ENCODE results near the gene BHLHA15. TPM values are rescaled to one million over a fixed set of nuclear protein-coding genes. Genes with fewer than 3 reads are reported as not detected.

BHLHA15 gene
- total RNA-seq, 8 experiments from 2014 or later = 0.43 to 1.3 (median 0.50) TPM; not detected in 3

DNA sequence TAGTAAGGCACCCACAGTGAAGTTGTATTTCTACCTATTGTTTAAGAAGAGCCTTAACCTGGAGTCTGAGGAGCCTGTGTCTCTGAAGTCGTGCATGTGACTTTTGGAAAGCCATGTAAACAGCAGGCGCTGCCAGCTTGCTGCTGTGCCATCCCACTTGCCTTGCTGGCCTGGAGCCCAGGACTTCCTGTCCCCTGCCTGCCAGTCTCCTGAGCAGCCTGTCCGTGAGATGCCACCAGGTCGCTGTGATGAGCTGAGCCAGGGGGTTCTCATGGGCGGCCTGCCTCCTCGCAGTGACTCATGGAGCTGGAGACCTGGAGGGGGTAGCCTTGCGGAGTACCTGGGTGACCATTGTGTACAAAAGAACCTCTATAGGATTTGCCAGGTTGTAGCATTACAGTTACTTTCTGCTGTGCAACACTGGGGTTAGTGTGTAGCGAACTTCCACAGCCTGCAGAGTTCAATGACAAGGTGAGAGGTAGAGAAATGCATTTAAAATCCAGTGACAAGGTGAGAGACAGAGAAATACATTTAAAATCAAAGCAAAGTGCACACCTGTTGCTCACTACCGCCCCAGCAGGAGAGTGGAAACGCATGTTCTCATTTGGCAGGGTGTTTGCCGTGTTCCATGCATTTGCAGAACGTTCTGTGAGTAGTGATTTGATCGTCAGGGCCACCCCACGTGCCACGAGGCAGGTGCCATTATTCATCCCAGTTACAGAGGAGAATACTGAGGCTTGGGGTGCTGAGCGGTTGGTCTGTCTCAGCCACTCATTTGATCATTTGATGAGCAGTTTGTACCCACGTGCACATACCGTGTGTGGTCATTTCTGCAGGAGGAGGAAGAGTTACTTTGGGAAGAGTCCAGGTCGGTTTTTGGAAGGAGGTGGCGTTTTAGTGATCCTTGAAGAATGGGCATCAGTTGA is 36.6 kb upstream of the BHLHA15 start:
- no peak for ATAC-seq (replicated peaks in 6 of 8)
- H3K27ac ChIP-seq = no peak overlapping the region
- in situ Hi-C loops (cut with MboI; ENCODE audit: low pct_unique_long_range_greater_than_20kb in 2 of 9, low sequenced_read_pairs in 9 of 9, unreplicated experiment in 9 of 9) = loop anchor here in 3 of 9 experiments (25.0 kb wide), 1 partner anchor 162 kb away; no protein-coding TSS in a partner anchor
- 78 to 100% (median 96%) methylated on average over 1 to 16 of the region's 20 CpGs; no CpG with 5 or more reads in 1 of the 10 experiments for WGBS, 10 experiments
- H3K4me1 ChIP-seq (replicated peaks in 1 of 2) = peaks cover 0 to 6% of the 10 kb centered on the region in 2 donors
- no peak overlapping the region for H3K4me3 ChIP-seq

DNA sequence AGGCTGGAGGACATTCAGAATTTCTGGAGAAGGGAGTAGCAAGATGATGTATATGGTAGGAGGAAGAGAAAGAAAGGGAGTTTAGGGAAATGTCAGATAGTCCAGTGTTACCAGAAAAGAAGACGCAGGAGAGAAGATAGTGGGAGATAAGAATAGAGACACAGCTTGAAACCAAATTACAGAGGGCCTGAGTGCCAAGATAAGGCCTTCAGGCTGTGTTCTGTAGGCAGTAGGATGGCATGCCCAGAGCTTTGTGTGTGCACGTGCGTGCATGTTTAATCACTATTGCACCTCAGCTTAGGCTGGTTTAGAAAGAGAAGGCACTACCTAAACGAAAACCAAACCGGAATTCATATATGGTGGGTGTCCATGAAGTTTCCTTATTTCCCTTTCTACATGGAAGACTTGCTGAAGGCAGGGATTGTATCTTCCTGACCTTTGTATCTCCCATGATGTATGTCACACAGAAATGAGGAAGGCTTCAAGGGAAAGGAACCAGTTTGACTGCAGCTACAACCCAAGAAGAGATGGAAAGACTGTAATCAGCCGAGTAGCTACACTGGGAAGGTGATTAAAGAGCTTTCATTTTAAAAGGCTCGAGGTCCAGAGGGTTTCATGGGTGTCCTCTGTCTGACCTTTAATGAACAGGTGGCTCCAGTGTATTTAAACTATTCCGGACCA is 35.8 kb upstream of the BHLHA15 start:
- H3K4me3 ChIP-seq = no peak overlapping the region
- in situ Hi-C loops (cut with MboI; ENCODE audit: low pct_unique_long_range_greater_than_20kb in 2 of 9, low sequenced_read_pairs in 9 of 9, unreplicated experiment in 9 of 9) = no loop called here
- 82 to 100% (median 93%) methylated on average over 1 to 8 of the region's 8 CpGs for WGBS, 10 experiments
- no peak overlapping the region for H3K27ac ChIP-seq
- H3K4me1 ChIP-seq (replicated peaks in 1 of 2) = peaks cover 0 to 4% of the 10 kb centered on the region in 2 donors
- ATAC-seq (replicated peaks in 6 of 8) = no peak

DNA sequence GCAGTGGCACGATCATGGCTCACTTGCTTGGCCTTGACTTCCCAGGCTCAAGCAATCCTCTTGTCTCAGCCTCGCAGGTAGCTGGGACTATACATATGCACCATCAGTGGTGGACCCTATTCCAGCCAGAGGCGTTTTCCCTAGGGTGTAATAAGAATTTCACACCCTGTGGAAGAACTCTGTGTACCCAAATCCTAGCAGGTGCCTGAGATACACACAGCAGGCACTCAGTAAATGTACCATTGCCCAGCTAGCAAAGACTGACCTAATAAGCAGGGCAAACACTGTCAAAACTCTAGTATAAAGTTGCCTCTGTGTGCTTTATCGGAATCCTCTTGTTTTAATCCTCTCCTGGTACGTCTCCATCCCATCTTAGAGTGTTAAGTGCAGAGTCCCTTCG is 33.7 kb upstream of the BHLHA15 start:
- no peak for ATAC-seq (replicated peaks in 6 of 8)
- H3K4me3 ChIP-seq = no peak overlapping the region
- H3K27ac ChIP-seq = no peak overlapping the region
- 67 to 100% (median 100%) methylated on average over 1 to 5 of the region's 6 CpGs; no CpG with 5 or more reads in 2 of the 10 experiments for WGBS, 10 experiments
- no peaks in the 10 kb centered on the region for H3K4me1 ChIP-seq (replicated peaks in 1 of 2)
- in situ Hi-C loops (cut with MboI; ENCODE audit: low pct_unique_long_range_greater_than_20kb in 2 of 9, low sequenced_read_pairs in 9 of 9, unreplicated experiment in 9 of 9) = no loop called here

DNA sequence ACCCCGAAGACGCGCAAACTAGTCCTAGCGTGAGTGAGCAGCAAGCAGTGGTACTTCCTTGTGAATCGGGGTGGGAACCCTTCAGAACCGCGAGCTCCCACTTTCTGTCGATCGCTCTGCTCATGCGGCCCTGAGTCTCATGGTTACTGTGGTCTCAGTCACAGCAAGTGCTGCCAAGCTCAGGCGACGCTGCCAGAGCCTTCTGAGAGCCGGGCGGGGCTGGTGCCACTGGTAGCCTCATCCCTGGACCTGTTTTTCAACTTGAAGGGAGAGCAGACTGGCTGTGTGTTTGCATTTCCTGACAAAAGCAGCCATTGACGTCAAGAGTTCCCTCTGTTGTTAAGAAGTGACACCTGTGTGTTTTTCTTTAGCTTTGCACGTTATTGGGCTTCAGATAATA is 32.9 kb upstream of the BHLHA15 start:
- ATAC-seq (replicated peaks in 6 of 8) = no peak
- 53 to 100% (median 88%) methylated on average over 1 to 11 of the region's 16 CpGs for WGBS, 10 experiments
- H3K4me3 ChIP-seq = no peak overlapping the region

DNA sequence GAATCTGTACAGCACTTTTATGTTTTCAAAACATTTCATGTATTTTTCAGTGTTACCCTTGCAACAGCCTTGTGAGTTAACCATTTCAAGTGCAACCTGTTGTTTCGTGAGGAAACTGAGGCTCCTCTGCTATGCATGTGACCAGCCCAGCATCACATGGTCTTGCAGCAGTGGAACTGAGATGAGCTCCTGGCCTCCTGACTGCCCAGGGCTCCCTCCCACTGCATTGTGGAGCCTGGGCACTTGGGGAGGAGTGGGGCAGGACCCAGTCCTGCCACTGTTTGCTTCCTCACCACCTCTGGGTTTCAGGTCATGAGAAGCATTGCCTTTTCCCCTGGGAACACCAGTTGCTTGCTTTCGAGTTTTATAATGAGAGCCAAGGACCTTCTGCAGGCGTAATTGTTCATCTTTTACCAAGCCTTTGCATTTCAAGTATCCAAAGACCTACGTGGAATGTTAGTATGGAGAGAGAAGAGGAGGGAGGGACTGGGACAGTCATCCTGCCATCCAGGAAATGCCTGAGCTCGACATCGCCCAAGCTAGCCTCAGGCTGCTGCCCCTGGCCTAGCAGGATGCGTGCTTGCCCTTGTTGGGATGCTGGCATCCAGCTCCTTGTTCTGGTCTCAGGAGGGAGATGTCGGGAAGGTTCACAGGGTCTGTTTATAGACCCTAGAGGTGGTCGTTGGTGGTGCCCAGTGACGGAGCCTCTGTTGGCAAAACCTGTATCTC is 32.3 kb upstream of the BHLHA15 start:
- ATAC-seq (replicated peaks in 6 of 8) = no peak
- Histone ChIP-seq H3K27ac (no peak overlapping the region), H3K4me3 (no peak overlapping the region), H3K4me1 (replicated peaks in 1 of 2) (no peaks in the 10 kb centered on the region)
- WGBS, 10 experiments = 86 to 100% (median 100%) methylated on average over 1 to 9 of the region's 10 CpGs; no CpG with 5 or more reads in 2 of the 10 experiments
- in situ Hi-C loops (cut with MboI; ENCODE audit: low pct_unique_long_range_greater_than_20kb in 2 of 9, low sequenced_read_pairs in 9 of 9, unreplicated experiment in 9 of 9) = no loop called here

More for the DNA sequence above, 32.9 kb upstream of the BHLHA15 start:
- in situ Hi-C loops (cut with MboI; ENCODE audit: low pct_unique_long_range_greater_than_20kb in 2 of 9, low sequenced_read_pairs in 9 of 9, unreplicated experiment in 9 of 9) = no loop called here
- Histone ChIP-seq H3K27ac (no peak overlapping the region), H3K4me1 (replicated peaks in 1 of 2) (no peaks in the 10 kb centered on the region)

DNA sequence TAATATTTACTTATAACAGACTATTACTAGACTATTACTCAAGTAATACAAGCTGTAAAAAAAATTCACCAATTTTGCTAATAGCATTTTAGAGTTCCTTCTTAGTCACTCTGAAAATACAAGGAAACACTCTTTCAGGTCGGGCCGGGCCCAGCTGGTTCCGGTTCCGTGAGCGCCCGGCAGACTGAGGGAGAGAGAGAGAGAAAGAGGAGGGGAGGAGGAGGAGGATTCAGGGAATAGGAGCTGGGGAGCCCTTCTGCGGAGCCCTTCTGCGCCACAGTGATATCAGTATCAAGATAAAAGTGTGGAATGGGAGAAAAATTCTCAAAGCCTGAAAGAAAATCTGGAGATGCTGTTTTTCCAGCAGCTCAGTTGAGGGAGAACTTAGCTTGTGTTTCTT is 30.5 kb upstream of the BHLHA15 start:
- no peak overlapping the region for H3K27ac ChIP-seq
- no peak for ATAC-seq (replicated peaks in 6 of 8)
- no peaks in the 10 kb centered on the region for H3K4me1 ChIP-seq (replicated peaks in 1 of 2)
- no peak overlapping the region for H3K4me3 ChIP-seq
- in situ Hi-C loops (cut with MboI; ENCODE audit: low pct_unique_long_range_greater_than_20kb in 2 of 9, low sequenced_read_pairs in 9 of 9, unreplicated experiment in 9 of 9) = no loop called here
- WGBS, 10 experiments = 80 to 100% (median 92%) methylated on average over 2 to 8 of the region's 8 CpGs; no CpG with 5 or more reads in 3 of the 10 experiments

DNA sequence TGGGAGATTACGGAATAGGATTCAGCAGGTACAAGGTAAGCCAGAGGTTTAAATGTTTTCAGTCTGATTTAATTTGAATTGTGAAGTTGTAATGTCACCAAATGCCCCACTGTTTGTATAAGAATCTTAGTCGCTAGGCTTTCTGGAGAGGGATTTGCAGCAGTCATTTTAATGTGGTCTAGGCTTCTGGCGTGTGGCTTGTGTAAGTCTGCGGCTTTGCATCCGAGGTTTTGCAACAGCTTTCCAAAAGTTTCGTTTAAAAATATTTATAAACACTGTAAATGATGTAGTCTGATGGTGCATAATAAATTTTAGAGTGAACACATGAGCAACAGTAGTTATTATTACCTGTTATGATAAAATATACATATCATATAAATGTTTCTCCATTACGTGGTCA is 26.1 kb upstream of the BHLHA15 start:
- no peak for ATAC-seq (replicated peaks in 6 of 8)
- in situ Hi-C loops (cut with MboI; ENCODE audit: low pct_unique_long_range_greater_than_20kb in 2 of 9, low sequenced_read_pairs in 9 of 9, unreplicated experiment in 9 of 9) = no loop called here

DNA sequence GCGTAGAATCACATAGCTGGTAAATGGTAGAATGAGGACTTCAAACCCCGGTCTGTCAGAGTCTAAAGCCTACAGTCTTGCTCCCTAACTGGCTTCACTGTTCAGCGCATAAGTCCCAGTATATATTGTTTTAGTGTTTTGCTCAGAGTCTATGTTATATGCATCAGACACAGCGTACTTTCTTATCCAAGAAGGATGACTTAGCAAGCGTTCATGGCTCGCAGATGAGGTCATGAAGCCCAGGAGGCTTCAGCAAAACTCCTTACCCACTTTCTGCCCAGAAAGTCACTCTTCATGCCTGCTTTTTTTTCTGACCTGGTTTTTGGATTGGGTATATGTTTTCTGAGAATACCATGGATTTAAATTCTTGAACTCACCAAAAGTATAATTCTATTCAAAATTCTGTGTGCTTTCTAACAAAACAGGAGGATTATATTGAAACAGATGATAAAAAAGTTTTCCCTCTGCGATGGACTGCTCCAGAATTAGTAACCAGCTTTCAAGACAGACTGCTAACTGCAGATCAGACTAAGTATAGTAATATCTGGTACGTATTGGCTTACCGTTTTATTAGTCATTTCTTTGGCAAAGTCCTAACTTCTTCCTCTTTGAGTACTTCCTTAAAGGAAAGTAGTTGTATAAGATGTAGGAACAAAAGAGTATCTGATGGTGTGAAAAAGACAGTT is 24.6 kb upstream of the BHLHA15 start:
- no peak overlapping the region for H3K4me3 ChIP-seq
- in situ Hi-C loops (cut with MboI; ENCODE audit: low pct_unique_long_range_greater_than_20kb in 2 of 9, low sequenced_read_pairs in 9 of 9, unreplicated experiment in 9 of 9) = no loop called here
- no peaks in the 10 kb centered on the region for H3K4me1 ChIP-seq (replicated peaks in 1 of 2)
- peak in 1 of 8 experiments; percentile 15 for ATAC-seq (replicated peaks in 6 of 8)
- 37 to 100% (median 90%) methylated on average over 2 to 9 of the region's 9 CpGs for WGBS, 10 experiments
- H3K27ac ChIP-seq = no peak overlapping the region

More for the DNA sequence above, 26.1 kb upstream of the BHLHA15 start:
- 67 to 100% (median 98%) methylated on average over 1 to 7 of the region's 7 CpGs; no CpG with 5 or more reads in 1 of the 10 experiments for WGBS, 10 experiments
- Histone ChIP-seq H3K27ac (no peak overlapping the region), H3K4me3 (no peak overlapping the region), H3K4me1 (replicated peaks in 1 of 2) (no peaks in the 10 kb centered on the region)

DNA sequence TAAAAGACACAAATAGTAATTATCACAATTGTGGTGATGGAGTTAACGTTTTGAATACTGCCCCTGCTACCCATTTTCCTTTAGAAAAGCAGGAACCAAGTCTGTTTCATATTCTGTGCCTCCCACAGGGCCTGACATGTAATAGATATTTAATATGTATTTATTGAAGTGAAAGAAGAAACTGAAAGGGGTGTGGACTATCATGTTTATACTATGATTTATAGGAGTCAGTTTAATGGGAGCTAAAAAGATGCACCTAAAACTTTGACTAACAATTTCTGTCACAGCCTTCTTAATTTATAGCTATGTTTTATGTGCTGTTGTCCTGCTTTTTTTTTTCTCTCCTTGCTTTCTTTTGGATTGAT is 24.1 kb upstream of the BHLHA15 start:
- H3K4me1 ChIP-seq (replicated peaks in 1 of 2) = no peaks in the 10 kb centered on the region
- 50 to 100% (median 96%) methylated on average over 1 of the region's 1 CpG; no CpG with 5 or more reads in 2 of the 10 experiments for WGBS, 10 experiments
- ATAC-seq (replicated peaks in 6 of 8) = peak in 2 of 8 experiments; percentile 59 to 60
- H3K4me3 ChIP-seq = no peak overlapping the region
- H3K27ac ChIP-seq = no peak overlapping the region
- in situ Hi-C loops (cut with MboI; ENCODE audit: low pct_unique_long_range_greater_than_20kb in 2 of 9, low sequenced_read_pairs in 9 of 9, unreplicated experiment in 9 of 9) = no loop called here

DNA sequence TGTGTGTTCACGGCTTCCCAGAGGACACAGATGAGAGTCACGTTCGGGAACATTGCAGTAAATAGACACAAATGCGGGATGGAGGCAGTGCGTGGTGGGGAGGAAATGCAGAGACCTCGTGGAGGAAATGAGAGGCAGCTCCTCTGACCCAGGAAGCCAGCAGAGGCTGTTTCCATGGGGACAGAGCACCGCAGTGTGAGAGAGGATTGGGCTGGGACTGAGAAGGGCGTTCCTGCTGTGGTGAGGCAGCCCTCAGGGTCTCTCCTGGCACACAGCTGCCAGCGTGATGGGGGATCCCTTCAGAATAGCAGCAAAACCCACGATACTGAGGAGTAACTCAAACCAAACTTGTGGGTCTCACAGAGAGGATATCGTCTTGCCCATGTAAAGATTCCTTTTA is 21.7 kb upstream of the BHLHA15 start:
- in situ Hi-C loops (cut with MboI; ENCODE audit: low pct_unique_long_range_greater_than_20kb in 2 of 9, low sequenced_read_pairs in 9 of 9, unreplicated experiment in 9 of 9) = no loop called here

DNA sequence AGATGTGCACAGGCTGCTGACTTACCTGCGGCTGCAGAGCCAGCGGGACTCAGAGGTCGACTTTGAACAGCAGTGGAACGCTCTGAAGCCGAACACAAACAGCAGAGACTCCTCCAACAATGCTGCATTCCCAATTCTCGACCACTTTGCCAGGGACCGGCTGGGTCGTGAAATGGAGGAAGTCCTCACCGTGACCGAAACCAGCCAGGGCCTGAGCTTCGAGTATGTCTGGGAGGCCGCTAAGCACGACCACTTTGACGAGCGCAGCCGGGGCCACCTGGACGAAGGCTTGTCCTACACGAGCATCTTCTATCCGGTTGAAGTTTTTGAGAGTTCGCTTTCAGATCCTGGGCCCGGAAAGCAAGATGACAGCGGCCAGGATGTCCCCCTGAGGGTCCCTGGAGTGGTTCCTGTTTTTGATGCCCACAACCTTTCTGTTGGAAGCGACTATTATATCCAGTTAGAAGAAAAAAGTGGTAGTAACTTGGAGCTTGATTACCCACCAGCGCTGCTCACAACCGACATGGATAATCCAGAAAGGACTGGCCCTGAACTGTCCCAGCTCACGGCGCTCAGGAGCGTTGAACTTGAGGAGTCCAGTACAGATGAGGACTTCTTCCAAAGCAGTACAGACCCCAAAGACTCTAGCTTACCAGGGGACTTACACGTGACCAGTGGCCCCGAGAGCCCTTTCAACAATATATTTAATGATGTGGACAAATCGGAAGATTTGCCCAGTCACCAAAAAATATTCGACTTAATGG is 19.4 kb upstream of the BHLHA15 start:
- in situ Hi-C loops (cut with MboI; ENCODE audit: low pct_unique_long_range_greater_than_20kb in 2 of 9, low sequenced_read_pairs in 9 of 9, unreplicated experiment in 9 of 9) = no loop called here
- ATAC-seq (replicated peaks in 6 of 8) = no peak
- H3K27ac ChIP-seq = no peak overlapping the region
- no peak overlapping the region for H3K4me3 ChIP-seq
- no peaks in the 10 kb centered on the region for H3K4me1 ChIP-seq (replicated peaks in 1 of 2)
- WGBS, 10 experiments = 90 to 100% (median 95%) methylated on average over 2 to 21 of the region's 32 CpGs

More for the DNA sequence above, 21.7 kb upstream of the BHLHA15 start:
- no peak for ATAC-seq (replicated peaks in 6 of 8)
- Histone ChIP-seq H3K4me3 (no peak overlapping the region), H3K4me1 (replicated peaks in 1 of 2) (no peaks in the 10 kb centered on the region), H3K27ac (no peak overlapping the region)
- WGBS, 10 experiments = 92 to 100% (median 97%) methylated on average over 1 to 11 of the region's 11 CpGs; no CpG with 5 or more reads in 6 of the 10 experiments

Data from motor neuron (in vitro differentiated cells).